GM19467 (cell line): Measurements from ENCODE around the gene ABCA10.
"Not testable (repeated sequence)": the region's sequence is repeated elsewhere in the genome, so short reads cannot be mapped to it uniquely, and the experiment has no call there.

Source experiments
- ATAC-seq: cut with Tn5 transposase; IDR thresholded peaks from one replicate; pipeline ENCODE4 v1.9.1; 2021; ENCODE audit warnings: mild to moderate bottlenecking, moderate library complexity; ENCODE audit not compliant: unreplicated experiment

ABCA10 gene

DNA sequence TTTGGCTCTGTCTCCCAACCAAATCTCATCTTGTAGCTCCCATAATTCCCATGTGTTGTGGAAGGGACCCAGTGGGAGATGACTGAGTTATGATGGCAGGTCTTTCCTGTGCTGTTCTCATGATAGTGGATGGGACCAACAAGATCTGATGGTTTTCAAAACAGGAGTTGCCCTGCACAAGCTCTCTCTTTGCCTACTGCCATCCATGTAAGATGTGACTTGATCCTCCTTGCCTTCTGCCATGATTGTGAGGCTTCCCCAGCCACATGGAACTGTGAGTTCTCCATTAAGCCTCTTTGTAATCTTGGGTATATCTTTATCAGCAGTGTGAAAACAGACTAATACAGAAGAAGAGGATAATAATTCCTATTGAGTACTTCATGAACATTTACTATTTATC is 60.0 kb downstream of the ABCA10 start:
- not testable (repeated sequence) for ATAC-seq

GRCh38 chr17:69166957-69167356 is 61.7 kb downstream of the ABCA10 start:
- ATAC-seq, result no peak

DNA sequence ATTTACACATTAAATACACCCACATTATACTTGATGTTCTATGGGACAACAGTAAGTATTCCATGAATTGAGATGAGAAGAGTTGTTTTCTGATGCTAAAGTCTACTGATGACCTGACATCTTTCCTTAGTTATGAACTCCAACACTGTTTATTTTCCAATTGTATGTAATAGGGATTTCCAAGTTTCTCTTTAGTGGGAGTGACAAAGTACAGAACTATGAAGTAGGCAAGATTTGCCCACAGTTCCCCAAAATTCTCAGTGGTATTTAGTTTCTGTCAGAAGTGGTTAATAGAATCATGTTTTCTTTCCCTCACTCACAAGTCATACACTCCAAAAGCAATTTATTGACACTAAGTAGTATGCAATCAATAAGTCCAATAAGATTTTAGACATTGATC is 64.4 kb downstream of the ABCA10 start:
- no peak for ATAC-seq

- ATAC-seq, result no peak
These were observed 69.2 kb downstream of the ABCA10 start for GRCh38 chr17:69159418-69159817.

DNA sequence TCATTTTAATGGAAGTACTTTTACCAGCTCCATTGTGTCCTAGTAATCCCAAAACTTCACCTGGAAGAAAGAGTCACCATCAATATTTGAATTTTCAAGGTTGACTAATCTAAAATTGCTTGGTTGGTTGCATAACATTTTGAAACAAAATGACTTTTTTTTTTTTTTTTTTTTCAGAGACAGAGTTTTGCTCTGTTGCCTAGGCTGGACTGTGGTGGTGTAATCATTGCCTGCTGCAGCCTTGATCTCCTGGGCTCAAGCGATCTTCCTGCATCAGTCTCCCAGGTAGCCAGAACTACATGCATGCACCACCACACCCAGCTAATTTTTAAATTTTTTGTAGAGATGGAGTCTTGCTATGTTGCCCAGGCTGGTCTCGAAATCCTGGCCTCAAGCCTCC is 74.4 kb downstream of the ABCA10 start:
- ATAC-seq, result no peak

GRCh38 chr17:69150333-69150732 is 78.3 kb downstream of the ABCA10 start:
- no peak for ATAC-seq

- no peak for ATAC-seq
These were observed 81.2 kb downstream of the ABCA10 start for GRCh38 chr17:69147460-69147859.

- no peak for ATAC-seq
These were observed 84.0 kb downstream of the ABCA10 start for GRCh38 chr17:69144331-69145255.

DNA sequence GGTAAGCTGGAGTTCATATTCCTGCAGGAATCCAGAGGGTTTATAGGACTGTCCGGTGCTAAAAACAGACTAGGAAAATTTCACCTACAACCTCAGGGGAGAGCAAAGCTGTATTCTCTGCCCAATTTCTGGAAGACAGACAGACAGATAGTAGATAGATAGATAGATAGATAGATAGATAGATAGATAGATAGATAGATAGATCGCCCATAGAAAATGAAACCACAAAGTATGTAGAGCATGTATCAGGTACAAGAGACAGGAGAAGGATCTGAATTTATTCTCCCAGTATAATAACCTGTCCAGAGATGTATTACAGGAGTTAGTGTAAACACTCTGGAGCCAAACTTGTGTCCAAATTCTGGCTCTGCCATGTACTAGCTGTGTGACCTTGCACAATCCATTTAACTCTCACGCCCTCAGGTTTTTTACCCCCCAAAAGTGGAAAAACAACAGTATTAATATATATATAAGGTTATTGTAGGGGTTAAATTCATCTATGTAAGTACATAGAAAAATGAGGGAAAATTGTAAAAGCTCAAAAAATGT is 84.9 kb downstream of the ABCA10 start:
- no peak for ATAC-seq

GRCh38 chr17:69143151-69143550 is 85.5 kb downstream of the ABCA10 start:
- ATAC-seq, result no peak

GRCh38 chr17:69142175-69142802 is 86.3 kb downstream of the ABCA10 start:
- ATAC-seq, result no peak

GRCh38 chr17:69141431-69142174 is 87.0 kb downstream of the ABCA10 start, which contains the start of gene ABCA6:
TSS of gene ABCA6 (minus strand) at chr17:69141895. CDS start at chr17:69140703, 1,192 bp downstream.
- no peak for ATAC-seq

DNA sequence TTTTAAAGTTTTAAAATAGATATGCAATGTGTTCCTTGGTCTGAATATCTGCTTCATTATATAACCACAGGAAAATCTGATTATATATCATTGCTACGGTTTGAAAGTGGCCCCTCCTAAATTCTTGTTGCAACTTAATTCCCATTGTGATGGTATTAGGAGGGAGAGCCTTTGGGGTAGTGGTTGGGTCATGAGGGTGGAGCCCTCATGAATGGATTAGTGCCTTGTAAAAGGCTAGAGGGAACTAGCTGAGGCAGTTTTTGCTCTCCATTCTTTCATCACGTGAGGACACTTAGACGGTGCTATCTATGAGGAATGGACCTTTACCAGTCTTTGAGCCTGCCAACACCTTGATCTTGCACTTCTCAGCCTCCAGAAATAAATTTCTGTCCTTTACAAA is 94.5 kb downstream of the ABCA10 start:
- ATAC-seq, result no peak

GRCh38 chr17:69130627-69131296 is 97.9 kb downstream of the ABCA10 start:
- no peak for ATAC-seq

DNA sequence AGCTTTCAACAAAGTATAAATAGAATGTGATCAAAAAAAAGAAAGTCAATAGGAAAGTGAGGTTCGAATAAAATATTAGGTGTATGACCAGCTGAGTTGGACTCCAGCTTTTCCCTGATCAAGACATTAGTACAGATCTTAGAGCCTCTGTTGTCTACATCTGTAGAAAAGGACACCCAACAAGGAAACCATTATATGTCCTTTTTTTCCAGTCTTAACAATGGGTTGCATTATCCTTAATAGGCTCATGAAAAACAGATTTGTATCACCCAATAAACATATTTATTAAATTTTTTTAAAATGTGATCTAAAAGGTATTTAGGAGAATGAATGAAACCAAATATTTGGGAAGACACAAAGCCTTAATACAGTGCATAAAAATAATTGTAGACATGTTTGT is 105.0 kb downstream of the ABCA10 start:
- ATAC-seq, result no peak

DNA sequence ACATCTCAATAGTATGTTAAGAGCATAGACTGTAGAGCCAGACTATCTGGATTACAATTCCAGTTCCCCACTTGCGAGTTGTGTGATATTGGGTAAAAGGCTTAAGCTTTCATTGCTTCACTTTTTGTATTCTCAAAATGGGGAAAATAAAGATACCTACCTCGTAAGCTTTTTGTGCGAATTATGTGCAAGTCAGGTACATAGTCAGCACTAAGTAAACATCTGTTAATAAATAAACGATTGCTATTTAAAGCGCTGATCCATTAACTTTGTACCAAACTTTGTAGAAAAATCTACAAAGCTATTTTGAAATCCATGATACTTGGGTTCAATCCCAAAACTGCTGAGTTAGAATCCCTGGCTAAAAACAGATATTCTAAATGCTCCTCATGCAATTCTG is 106.6 kb downstream of the ABCA10 start:
- no peak for ATAC-seq

- ATAC-seq, result peak; percentile 44
These were observed 110.5 kb downstream of the ABCA10 start for GRCh38 chr17:69117855-69118784.

DNA sequence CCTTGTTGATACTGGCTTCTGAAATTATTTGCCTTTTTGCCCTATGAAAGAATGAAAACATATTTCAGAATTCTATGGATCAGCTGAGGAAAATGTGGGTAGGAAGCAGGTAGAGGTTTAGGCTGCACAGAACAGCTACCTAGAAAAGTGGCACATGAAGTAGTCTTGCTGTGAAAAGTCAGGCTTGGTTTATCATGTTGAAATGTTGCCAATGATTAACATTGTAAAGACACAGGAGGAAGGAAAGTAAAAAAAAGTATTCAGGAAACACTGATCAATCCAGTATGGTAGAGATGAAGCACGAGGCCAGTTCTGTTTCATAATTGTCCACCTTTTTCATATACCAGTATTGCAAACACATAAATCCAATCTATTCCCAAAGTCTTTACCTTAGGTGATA is 116.8 kb downstream of the ABCA10 start:
- no peak for ATAC-seq

DNA sequence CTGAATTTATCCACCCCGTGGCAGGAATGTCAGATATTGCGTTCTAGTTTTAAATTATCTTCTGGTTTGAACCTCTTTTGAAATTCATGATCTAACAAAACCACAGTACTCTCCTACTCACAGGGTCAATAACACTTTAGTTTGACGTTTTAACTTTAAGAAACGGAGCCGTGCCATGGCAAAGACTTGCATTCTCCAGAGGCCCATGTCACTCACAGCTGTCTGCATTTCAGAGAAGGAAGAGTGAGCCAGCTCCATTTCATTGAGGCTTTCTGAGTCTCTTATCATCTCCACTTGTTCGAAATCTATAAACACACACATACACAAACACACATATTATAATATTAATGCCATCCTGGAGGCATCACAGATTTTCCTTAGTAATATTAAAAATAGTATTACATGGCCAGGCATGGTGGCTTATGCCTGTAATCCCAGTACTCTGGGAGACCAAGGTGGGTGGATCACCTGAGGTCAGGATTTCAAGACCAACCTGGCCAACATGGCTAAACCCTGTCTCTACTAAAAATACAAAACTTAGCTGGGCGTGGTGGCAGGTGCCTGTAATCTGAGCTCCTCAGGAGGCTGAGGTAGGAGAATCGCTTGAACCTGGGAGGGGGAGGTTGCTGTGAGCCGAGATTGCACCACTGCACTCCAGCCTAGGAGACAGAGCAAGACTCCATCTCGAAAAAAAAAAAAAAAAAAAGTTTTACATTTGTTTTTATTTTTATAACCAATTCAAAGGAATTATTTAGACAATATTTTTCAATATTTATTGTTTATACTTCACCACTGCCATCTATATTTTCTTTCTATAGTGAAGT is 122.5 kb downstream of the ABCA10 start:
- ATAC-seq, result no peak
